HepG2 (cell line): Measurements from ENCODE around the gene UBASH3A. TPM values are rescaled to one million over a fixed set of nuclear protein-coding genes. Genes with fewer than 3 reads are reported as not detected.
A peak's percentile ranks its signal among the peaks of the same experiment; 100 is the strongest.

Experiments
- ARNT ChIP-seq: fragments of 450-650 bp; IDR thresholded peaks from 2 replicates; pipeline ENCODE4 v1.6.1; 2017
- ATF1 ChIP-seq: IDR thresholded peaks from 2 replicates; pipeline ENCODE4 v1.6.1; 2016; ENCODE audit warnings: mild to moderate bottlenecking, control low read depth
- CREM ChIP-seq, 2 experiments: sonication (generic) in 1 of 2; formaldehyde crosslinking in 1 of 2; IDR thresholded peaks; 2 replicates each; pipeline versions ENCODE4 v1.4.0 to v1.6.1; 2016 to 2020; ENCODE audit warnings: antibody characterized with exemption in 1 of 2, mild to moderate bottlenecking in 1 of 2, missing genetic modification reagents in 1 of 2
- DPF2 ChIP-seq: sonication (generic); formaldehyde crosslinking; IDR thresholded peaks from 2 replicates; pipeline ENCODE4 v1.4.0; 2020; ENCODE audit warnings: mild to moderate bottlenecking, low read depth, missing genetic modification reagents, borderline replicate concordance
- ELF1 ChIP-seq: sonication (generic); formaldehyde crosslinking; IDR thresholded peaks from 2 replicates; pipeline ENCODE4 v1.4.0; 2020; ENCODE audit warnings: missing genetic modification reagents
- ERF ChIP-seq: IDR thresholded peaks from 2 replicates; pipeline ENCODE4 v1.6.1; 2018; ENCODE audit warnings: missing biosample characterization, missing genetic modification reagents
- HIVEP1 ChIP-seq: sonication (generic); formaldehyde crosslinking; IDR thresholded peaks from 2 replicates; pipeline ENCODE4 v1.4.0; 2020; ENCODE audit warnings: mild to moderate bottlenecking, missing genetic modification reagents
- HOXD1 ChIP-seq: sonication (generic); formaldehyde crosslinking; IDR thresholded peaks from 2 replicates; pipeline ENCODE4 v1.5.0; 2020; ENCODE audit warnings: missing genetic modification reagents
- IRF9 ChIP-seq: sonication (generic); formaldehyde crosslinking; IDR thresholded peaks from 2 replicates; pipeline ENCODE4 v1.8.0; 2022; ENCODE audit warnings: missing genetic modification reagents, mild to moderate bottlenecking, borderline replicate concordance
- NCOA2 ChIP-seq: sonication (generic); formaldehyde crosslinking; IDR thresholded peaks from 2 replicates; pipeline ENCODE4 v1.8.0; 2022; ENCODE audit warnings: inconsistent platforms
- SAFB2 ChIP-seq: sonication (generic); formaldehyde crosslinking; IDR thresholded peaks from 2 replicates; pipeline ENCODE4 v1.5.1; 2020; ENCODE audit warnings: missing genetic modification reagents, low read depth, mild to moderate bottlenecking, borderline replicate concordance
- SMAD1 ChIP-seq: sonication (generic); formaldehyde crosslinking; IDR thresholded peaks from 2 replicates; pipeline ENCODE4 v1.4.0; 2020; ENCODE audit warnings: missing genetic modification reagents, low read depth, mild to moderate bottlenecking, borderline replicate concordance
- SP1 ChIP-seq, 2 experiments: fragments of 450-650 bp in 1 of 2; sonication (generic) in 1 of 2; formaldehyde crosslinking in 1 of 2; IDR thresholded peaks; 2 replicates each; pipeline versions ENCODE4 v1.4.0 to v1.6.1; 2016 to 2020; ENCODE audit warnings: missing genetic modification reagents in 1 of 2
- SSRP1 ChIP-seq: IDR thresholded peaks from 2 replicates; pipeline ENCODE4 v1.6.1; 2016; ENCODE audit warnings: control low read depth
- TBP ChIP-seq: sonication (generic); formaldehyde crosslinking; IDR thresholded peaks from 2 replicates; pipeline ENCODE4 v1.5.0; 2020; ENCODE audit warnings: missing genetic modification reagents
- TEAD3 ChIP-seq: optimal IDR thresholded peaks from 2 replicates; pipeline ENCODE3; 2016; ENCODE audit warnings: borderline replicate concordance
- TEF ChIP-seq: sonication (generic); formaldehyde crosslinking; IDR thresholded peaks from 2 replicates; pipeline ENCODE4 v1.5.0; 2020; ENCODE audit warnings: missing genetic modification reagents
- WIZ ChIP-seq: sonication (generic); formaldehyde crosslinking; IDR thresholded peaks from 2 replicates; pipeline ENCODE4 v1.5.1; 2020; ENCODE audit warnings: mild to moderate bottlenecking, missing genetic modification reagents
- ZNF224 ChIP-seq: sonication (generic); formaldehyde crosslinking; IDR thresholded peaks from 2 replicates; pipeline ENCODE4 v1.5.0; 2020; ENCODE audit warnings: mild to moderate bottlenecking, missing genetic modification reagents
- ZNF274 ChIP-seq: sonication (generic); formaldehyde crosslinking; IDR thresholded peaks from 2 replicates; pipeline ENCODE4 v1.5.1; 2020; ENCODE audit warnings: mild to moderate bottlenecking, missing genetic modification reagents
- ZNF333 ChIP-seq: sonication (generic); formaldehyde crosslinking; IDR thresholded peaks from 2 replicates; pipeline ENCODE4 v1.4.0; 2020; ENCODE audit warnings: mild to moderate bottlenecking, missing genetic modification reagents, borderline replicate concordance
- ZNF33B ChIP-seq: sonication (generic); formaldehyde crosslinking; IDR thresholded peaks from 2 replicates; pipeline ENCODE4 v1.5.1; 2020; ENCODE audit warnings: mild to moderate bottlenecking, missing genetic modification reagents
- ZNF350 ChIP-seq: sonication (generic); formaldehyde crosslinking; IDR thresholded peaks from 2 replicates; pipeline ENCODE4 v1.4.0; 2020; ENCODE audit warnings: mild to moderate bottlenecking, low read depth, missing genetic modification reagents, borderline replicate concordance
- ZNF674 ChIP-seq: sonication (generic); formaldehyde crosslinking; IDR thresholded peaks from 2 replicates; pipeline ENCODE4 v1.5.0; 2020; ENCODE audit warnings: low read depth, mild to moderate bottlenecking, missing genetic modification reagents
- ZNF703 ChIP-seq: sonication (generic); formaldehyde crosslinking; IDR thresholded peaks from 2 replicates; pipeline ENCODE4 v1.5.1; 2020; ENCODE audit warnings: missing genetic modification reagents, mild to moderate bottlenecking, moderate library complexity, borderline replicate concordance
- ZNF768 ChIP-seq: sonication (generic); formaldehyde crosslinking; IDR thresholded peaks from 2 replicates; pipeline ENCODE4 v1.4.0; 2020; ENCODE audit warnings: missing genetic modification reagents
- ZNF776 ChIP-seq: sonication (generic); formaldehyde crosslinking; IDR thresholded peaks from 2 replicates; pipeline ENCODE4 v1.4.0; 2020; ENCODE audit warnings: mild to moderate bottlenecking, missing genetic modification reagents
- ZNF788 ChIP-seq: sonication (generic); formaldehyde crosslinking; IDR thresholded peaks from 2 replicates; pipeline ENCODE4 v1.5.0; 2020; ENCODE audit warnings: mild to moderate bottlenecking, missing genetic modification reagents, borderline replicate concordance
- ZZZ3 ChIP-seq: sonication (generic); formaldehyde crosslinking; IDR thresholded peaks from 2 replicates; pipeline ENCODE4 v1.4.0; 2020; ENCODE audit warnings: missing genetic modification reagents, mild to moderate bottlenecking, borderline replicate concordance
- polyA plus RNA-seq, 8 experiments: library from polyadenylated mRNA; depleted of rRNA in 3 of 8; stranded (reverse) in 7 of 8; unstranded in 1 of 8; fragments of >200 nt; fragmentation: Illumina TruSeq in 4 of 8; extraction: Trizol in 4 of 8; gene quantifications; 2 replicates each; pipeline versions ENCODE4 v1.2.1 to v1.2.3, GENCODE V29; 2011 to 2016; ENCODE audit warnings: low read depth in 4 of 8, missing spikeins in 1 of 8, mixed read lengths in 1 of 8; ENCODE audit not compliant: insufficient read depth in 1 of 8
- total RNA-seq, 5 experiments: library from RNA; depleted of rRNA; stranded (reverse); fragments of >200 nt; fragmentation: Illumina TruSeq; extraction: Trizol; gene quantifications; 2 replicates each; pipeline ENCODE4 v1.2.3, GENCODE V29; 2016; ENCODE audit warnings: low read depth in 1 of 5
- TF ChIP-seq, protein P1 (sequence below): sonication (generic); formaldehyde crosslinking; IDR thresholded peaks from 2 replicates; pipeline ENCODE4 v1.9.0; 2021; ENCODE audit warnings: missing genetic modification reagents, mild to moderate bottlenecking, borderline replicate concordance

UBASH3A gene
- total and polyA plus RNA-seq, 2 of the 13 experiments (the other 11 are each of a cell fraction or from before 2014, with no cell fraction given) = not detected

DNA sequence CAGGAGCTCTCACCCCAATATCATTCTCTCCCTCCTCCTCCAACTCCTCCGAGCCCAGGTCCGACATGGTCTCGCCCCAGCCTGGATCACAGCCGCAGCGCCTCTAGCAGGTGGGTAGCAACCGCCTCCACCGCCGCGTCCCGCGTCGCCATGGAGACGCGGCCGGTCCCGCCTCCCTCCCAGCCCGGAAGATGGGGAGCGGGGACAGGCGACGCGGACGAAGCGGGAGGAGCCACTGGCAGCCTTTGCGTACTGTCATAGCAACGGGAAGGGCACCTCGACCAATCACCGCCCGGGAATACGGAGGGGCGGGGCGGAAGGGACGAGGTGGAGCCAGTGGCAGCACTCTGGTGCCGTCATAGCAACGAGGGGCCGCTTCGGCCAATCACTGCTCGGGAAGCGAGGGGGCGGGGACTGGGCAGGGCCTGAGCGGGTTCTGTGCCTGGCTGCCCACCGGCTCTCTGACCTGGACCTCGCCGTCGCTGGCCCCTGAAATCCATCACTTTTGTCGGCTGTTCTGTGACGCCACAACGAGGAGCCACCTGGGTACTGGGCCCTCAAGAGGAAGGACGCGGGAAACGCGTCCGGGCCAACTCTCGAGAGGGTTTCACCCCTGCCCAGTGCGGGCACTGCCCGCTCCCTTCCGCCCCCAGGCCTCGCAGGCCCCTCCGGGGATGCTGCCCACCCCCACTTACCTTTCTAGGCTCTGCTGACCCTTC lies 92.6 kb downstream of the UBASH3A start, which contains the start of gene RSPH1 (continued):
- TF ChIP-seq SAFB2 (CRISPR knock-in tag) (no peak), ZNF224 (CRISPR knock-in tag) (0 out of 2 replicates have a peak, but pooled peaks have one; percentile 38), HOXD1 (CRISPR knock-in tag) (no peak), ATF1 (CRISPR knock-in tag) (peak; percentile 76), ZNF776 (peak; percentile 72; the same call in 1 of the 2 replicates), ZNF274 (no peak), ARNT (no peak), TEF (CRISPR knock-in tag) (no peak), ZNF674 (CRISPR knock-in tag) (no peak), ZNF33B (CRISPR knock-in tag) (no peak), ELF1 (peak; percentile 94), ZNF333 (no peak), TBP (CRISPR knock-in tag) (no peak), DPF2 (CRISPR knock-in tag) (no peak), IRF9 (CRISPR knock-in tag) (0 out of 2 replicates have a peak, but pooled peaks have one; percentile 8), ZZZ3 (CRISPR knock-in tag) (no peak), TEAD3 (CRISPR knock-in tag) (no peak), ERF (CRISPR knock-in tag) (no peak), ZNF350 (CRISPR knock-in tag) (peak; percentile 59; the same call in 1 of the 2 replicates), HIVEP1 (CRISPR knock-in tag) (peak; percentile 69; the same call in 1 of the 2 replicates), SSRP1 (no peak), ZNF768 (CRISPR knock-in tag) (no peak), SP1 (IDR thresholded peaks at IDR 0.05) (no peak), SP1 (CRISPR knock-in tag; IDR thresholded peaks at IDR 0.05) (peak; percentile 90), NCOA2 (CRISPR knock-in tag) (no peak), CREM (IDR thresholded peaks at IDR 0.05) (peak; percentile 69), CREM (CRISPR knock-in tag; IDR thresholded peaks at IDR 0.05) (no peak), ZNF703 (no peak), WIZ (CRISPR knock-in tag) (no peak), ZNF788 (0 out of 2 replicates have a peak, but pooled peaks have one; percentile 17), SMAD1 (CRISPR knock-in tag) (no peak)
- TF ChIP-seq, protein P1, sequence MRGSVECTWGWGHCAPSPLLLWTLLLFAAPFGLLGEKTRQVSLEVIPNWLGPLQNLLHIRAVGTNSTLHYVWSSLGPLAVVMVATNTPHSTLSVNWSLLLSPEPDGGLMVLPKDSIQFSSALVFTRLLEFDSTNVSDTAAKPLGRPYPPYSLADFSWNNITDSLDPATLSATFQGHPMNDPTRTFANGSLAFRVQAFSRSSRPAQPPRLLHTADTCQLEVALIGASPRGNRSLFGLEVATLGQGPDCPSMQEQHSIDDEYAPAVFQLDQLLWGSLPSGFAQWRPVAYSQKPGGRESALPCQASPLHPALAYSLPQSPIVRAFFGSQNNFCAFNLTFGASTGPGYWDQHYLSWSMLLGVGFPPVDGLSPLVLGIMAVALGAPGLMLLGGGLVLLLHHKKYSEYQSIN = no peak
